Stimulated activated CD4-positive, alpha-beta T cell treated with anti-CD3 and anti-CD28 coated beads, Interleukin-1b, Interleukin-23, amount 100 ng/mL, for 1 hour (primary cell): ENCODE results near the gene OVCA2.

Experiments used
- DNase-seq, 2 donors: peaks; one replicate each; pipeline ENCODE4 v3.0.0-alpha.2; 2020; ENCODE audit warnings: low read depth in 2 of 2

OVCA2 gene

DNA sequence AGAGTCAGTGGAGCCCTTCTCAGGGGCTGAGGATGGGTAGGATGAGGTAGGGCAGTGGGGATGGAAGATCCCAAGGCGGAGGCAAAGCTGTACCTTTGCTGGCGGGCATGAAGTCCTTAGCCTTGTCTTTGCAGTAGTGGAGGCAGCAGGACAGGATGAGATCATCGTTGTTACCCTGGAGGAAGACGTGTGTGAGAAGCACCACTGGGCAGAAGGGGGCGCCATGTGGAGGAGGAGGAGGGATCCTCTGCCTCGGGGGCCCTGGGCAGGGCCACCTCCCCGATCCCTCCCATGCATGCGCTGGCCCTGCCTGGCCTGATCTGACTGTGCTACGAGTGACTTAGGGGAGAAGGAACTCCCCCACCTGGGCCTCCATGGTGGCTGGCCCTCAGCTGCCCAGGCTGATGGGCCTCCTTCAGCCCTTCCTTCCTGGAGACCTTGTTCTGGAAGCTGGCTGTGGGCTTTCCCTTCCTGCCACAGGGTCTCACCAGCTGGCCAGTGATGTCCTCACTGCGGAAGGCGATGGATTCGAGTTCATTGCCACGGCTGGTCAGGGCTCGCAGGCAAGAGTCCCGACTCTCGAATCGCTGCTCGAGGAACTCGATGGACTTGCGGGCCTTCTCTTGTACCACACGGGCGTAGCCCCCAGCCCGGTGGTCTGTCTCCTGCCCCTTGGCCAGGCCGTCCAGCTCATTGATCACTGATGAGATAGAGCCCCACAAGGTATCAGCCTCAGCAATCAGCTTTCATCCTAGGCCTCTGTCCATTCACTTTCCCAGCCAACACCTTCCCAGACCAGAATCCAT is 23.4 kb downstream of the OVCA2 start:
- no peak for DNase-seq

DNA sequence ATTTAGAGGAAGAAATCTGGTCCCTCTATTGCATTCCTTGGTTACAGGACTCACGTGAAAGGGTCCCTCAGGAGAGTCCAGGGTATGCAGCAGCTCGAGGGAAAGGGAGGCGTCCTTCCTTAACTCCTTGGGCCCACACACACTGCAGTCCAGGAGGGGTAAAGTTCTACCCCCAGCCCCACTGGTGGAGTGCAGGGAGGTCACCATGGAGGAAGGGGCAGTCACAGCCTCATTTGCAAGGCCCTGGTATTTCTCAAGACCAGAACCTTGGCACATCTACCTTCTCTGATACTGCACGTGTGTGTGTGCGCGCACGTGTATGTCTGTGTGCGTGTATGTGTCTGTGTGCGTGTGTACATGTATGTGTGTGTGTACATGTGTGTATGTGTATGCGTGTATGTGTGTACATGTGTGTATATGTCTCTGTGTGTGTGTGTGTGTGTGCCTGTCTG is 24.2 kb downstream of the OVCA2 start:
- DNase-seq, result no peak

DNA sequence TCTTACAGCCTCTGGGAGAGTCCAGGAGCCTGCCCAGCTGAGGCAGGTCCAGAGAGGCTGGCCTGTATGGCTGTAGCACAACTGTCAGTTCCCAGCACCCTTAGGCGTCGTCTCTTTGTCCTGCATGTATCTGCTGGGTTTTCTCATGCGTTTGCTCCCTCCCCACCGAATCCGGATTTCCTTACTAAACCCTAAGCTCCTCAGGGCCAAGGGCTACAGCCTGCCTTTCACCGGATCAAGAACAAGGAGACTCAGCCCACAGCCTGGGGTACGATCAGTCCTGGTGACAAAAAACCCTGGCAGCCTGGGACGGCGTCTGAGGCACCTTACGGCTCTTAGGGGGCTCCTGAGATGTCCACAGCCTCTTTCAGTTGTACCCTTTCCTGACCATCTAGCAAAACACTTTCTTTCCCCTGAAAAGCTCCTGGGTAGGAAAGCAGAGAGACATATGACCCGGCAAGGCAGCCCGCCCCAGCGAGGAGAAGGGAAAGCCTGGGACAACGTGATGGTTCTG is 25.3 kb downstream of the OVCA2 start:
- no peak for DNase-seq

DNA sequence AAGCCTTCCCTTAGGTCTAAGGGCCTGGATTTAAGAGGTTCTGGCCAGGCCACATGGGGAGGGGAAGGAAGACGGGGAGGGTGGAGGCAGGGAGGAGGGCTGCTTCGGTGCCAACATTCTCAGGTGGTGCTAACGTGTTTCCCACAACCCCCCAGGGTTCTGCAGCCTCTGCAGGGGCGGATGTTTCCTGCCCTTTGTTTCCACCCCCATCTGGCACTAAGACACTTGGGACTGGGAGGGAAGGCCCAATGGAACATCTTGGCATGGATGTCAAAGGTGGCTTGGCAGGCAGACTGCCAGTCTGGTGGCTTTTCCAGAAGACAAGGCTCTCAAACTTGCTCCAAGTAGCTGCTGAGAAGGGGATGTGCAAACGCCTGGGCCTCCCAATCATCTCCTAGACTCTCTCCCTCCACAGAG is 25.8 kb downstream of the OVCA2 start:
- no peak for DNase-seq

DNA sequence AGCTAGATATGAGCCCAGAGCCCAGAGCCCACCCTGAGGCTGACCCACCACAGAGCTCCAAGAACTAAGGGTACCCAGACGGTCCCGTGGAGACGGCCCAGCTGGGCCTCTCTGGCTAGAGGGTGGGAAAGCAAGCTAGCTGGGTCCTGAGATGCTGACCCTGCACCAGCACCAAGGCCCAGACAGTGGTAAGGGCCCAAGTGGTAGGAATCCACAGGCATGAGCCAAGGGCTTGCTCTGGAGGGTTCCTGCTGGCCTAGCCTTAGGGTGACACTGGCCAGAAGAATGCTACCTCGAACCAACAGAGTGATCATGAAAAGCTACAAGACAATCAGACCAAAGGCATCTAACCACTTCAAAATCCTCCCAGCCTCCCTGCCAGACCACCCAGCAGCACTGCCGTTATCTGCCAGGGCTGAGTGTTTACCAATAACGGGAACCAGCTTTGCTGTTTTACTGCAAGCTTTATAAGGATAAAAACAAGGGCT is 26.3 kb downstream of the OVCA2 start:
- DNase-seq, result no peak

DNA sequence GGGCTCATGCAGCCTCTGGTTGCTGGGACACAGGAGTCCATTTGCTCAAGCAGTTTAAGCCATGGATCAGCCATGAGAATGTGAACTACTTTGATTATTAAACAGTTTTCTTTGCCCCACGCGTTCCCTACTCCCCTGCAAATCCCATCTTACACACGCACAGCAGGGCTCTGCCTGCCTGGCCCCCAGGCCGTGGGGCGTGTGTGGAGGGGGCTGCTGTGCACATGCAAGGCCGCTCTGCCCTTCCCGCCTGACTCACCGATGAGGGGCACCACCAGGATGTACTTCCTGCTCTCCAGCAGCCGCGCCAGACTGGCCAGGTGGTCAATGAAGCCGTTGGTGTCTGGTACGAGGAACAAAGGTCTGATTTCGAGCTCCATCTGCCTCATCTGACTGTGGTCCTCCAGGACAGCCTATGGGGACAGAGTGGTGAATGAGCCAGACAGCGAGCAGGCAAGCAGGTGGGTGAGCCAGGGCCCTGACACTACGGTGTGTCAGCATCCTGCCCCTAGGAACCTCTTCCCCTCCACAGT is 26.8 kb downstream of the OVCA2 start:
- DNase-seq, result no peak

DNA sequence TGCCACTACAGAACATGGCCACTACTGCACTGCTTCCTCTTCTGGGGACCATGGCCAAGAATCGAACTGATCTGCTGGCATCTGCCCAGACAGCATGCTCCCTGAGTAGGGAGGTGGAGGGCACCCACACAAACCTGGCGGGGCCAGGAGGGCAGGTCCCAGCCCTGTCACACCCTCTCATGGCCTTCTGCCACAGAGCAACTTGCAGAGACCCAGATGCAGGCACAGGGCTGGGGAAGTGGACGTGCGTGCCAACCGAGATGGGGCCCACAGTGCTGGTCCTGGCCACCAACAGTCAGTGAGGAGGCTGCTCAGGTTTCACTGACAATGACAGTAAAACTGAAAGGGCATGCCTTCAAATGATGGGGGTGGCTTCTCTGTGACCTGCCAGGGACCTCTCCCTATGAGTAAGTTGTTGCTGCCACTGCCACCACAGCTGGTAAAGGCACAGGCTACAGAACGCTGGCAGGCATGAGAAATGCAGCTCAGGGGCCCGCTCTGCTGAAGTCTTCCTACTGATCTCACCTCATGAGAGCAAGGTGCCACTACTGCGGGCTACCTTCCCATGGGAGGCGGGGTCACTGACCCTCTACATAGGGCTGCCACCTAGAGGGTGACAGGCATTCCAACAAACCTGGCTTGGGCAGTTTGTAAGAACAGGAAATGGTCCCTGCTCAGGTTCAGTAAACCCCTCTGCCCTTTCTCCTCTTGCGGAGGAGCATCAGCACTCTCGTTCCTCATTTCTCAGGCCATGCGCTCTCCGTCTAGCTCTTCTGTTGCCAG is 28.6 kb downstream of the OVCA2 start:
- no peak for DNase-seq

DNA sequence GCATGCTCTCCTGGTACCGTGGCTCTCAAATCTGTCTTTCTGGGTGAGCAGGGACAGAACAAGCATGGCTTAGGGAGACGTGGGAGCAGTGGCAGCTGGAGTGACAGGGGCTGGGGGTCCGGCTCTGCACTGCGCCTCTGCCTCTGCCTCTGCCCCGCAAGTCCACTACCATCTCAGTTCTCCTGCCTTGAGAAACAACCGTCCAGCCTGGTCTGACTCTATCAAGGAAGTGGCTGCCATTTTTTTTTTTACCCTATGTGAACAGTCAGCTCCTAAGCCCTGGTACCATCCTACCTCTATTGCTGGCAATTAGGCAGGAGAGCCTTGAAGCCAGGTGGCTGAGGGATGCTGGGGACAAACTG is 29.2 kb downstream of the OVCA2 start:
- no peak for DNase-seq

DNA sequence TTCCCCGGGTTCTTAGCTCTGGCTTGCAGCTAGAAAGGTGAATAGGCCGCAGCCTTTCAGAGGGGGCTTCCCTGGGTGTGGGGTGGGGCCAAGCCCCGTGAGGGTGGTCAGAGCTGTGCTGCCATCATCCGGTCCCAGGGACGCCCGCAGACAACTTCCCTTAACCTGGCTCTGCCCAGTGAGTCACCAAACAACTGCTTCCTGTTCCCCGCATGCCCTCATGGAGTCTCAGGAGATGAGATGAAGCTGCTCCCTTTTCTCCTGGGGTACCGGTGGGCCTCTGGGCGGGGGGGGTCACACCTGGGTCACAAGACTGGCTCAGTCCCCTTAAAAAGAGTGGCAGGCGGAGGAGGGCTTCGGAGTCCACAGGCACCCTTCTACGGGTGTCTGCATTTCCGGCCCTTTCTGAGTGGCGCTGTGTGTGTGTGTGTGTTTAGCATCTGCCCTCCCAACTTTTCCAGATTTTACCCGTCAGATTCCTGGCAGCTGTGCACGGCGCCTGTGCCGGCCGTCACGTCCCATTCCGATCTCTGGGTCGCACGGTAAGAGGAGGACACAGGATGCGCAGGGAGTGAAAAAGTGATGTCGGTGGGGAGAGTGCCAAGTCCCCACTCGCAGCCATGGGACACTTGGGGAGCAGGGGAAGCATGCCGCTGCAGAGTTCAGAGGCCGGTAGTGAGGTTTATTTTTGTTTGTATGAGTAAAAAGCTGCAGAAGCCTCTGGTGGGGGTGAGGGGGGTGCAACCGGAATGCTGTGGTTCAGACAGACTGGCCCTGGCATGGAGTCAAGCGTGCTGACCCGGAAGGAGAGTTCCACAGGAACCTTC is 29.8 kb downstream of the OVCA2 start:
- DNase-seq, result no peak

DNA sequence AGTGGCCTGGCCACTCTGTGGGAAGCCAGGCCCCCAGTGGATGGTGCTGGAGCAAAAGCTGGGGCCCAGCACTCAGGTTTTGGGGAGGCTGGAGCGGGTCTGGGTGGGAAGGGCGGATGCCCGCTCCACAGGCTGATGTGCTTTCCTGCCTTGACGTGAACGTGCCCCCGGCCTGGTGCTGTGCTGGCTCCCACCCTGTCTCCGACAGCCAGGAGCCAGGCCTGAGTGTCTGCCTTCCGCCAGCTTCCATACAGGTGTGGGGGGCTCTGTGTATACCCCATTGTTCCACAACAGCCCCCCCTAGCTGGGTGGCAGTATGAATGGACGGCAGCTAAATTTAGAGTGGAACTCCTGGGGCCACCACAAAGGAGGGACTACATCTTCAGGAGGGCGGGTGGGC is 33.1 kb downstream of the OVCA2 start:
- no peak for DNase-seq

DNA sequence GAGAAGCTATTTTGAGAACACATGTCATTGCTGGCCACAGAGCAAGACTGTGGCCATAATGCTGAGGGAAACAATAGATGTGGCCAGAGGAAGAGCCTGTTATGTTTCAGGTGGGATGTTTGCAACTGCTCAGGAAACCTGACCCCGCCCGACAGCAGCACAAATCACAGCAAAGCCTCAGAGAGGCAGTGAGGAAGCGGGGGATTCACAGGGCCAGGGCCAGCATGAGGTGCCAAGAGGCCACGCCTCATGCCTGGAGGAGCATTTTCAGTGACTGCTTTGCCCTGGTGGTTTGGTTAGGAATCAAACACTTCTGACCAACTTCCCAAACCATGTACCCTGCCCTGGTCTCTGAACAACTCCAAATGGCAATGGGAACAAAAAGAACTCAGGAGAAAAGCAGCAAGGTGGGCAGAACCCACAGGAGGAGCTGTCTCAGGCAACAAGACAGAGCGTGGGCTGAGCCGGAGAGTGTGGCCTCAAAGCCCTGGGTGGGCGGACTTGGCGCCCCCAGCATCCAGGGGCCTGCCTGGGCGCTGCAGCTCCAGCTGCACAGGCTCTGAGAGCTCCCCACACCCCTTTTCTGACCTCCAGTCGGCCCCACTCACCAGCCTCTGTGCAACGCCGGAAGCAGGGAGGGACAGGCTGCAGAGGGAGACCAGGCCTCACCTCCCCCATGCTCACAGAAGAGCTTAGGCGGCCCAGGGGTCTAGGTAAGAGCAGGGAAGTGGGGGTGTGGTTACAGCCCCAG is 33.7 kb downstream of the OVCA2 start:
- DNase-seq, result no peak

DNA sequence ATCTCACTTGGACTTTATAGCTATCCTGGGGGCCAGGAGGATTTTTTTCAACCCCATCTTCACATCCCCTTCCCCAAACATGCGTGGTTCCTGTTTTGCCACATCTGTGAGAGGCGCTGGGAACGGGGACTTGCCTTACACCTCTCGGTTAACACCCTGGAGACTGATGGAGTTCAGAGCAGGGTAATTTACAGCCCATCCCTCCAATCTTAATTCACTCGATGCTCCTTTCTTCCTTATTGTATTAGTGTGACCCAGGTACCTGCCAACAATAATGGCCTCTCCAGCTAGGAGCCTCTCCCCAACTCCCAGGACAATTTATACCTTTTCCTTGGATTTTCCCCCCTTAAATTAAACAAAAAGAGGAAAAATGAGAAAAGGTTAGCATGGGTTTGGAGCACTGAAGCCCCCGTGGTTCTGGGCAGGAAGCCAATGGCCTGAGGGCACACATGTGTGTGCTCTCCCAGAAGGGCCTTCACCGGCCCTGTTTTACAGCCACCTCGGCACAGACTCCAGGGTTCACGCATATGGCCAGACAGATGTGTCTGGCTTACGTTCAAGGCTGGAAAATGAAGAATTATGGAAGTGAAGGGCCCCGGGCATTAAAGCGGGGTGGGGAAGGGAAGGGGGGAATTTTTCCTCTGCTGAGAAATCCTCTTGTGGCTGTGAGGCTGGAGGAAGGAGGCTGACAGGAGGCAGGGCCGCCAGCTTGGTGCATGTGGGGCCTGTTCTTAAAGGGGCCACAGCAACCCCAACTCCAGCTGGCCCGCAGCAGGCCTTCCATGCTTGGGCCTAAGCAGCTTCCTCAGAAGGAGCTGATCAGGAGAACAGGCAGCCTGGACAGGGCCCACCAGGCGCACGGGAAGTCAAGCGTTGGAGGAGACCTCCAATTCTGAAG is 34.5 kb downstream of the OVCA2 start:
- DNase-seq, result no peak

DNA sequence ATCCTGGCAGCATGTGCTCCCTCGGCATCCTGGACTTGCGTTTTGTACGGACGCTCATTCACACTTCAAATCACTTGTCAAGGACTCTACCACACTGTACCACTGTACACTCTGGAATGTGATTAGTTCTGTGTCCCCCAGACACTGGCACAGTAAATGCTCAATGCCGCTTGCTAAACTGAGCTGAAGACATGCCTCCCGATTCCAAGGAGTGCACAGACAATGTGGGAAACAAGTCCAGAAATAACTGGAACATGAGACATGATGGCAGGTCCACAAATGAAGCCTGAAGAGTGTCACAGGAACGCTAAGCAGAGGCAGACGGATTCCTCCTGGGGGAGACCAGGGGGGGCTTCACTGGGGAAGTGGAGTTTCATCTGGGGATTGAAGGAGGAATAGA is 35.2 kb downstream of the OVCA2 start:
- DNase-seq, result no peak

DNA sequence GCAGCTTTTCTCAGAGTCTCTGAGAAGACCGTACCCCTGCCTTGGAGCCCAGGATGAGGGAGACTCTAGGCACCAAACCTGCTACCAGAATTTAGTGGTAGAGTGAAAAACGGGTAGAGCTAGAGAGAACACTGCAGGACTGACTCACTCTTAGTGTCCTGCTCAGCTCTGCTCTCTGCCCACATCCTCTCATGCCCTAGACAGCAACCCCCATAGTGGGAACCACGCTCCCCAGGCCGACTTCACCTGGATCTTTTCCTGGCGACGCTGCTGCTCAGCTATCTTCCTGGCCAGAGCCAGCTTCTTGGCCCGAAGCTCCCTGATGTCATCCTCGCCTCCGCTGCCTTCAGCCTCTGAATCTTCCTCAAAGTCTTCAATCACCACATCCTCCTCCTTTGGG is 39.7 kb downstream of the OVCA2 start:
- DNase-seq, result no peak

DNA sequence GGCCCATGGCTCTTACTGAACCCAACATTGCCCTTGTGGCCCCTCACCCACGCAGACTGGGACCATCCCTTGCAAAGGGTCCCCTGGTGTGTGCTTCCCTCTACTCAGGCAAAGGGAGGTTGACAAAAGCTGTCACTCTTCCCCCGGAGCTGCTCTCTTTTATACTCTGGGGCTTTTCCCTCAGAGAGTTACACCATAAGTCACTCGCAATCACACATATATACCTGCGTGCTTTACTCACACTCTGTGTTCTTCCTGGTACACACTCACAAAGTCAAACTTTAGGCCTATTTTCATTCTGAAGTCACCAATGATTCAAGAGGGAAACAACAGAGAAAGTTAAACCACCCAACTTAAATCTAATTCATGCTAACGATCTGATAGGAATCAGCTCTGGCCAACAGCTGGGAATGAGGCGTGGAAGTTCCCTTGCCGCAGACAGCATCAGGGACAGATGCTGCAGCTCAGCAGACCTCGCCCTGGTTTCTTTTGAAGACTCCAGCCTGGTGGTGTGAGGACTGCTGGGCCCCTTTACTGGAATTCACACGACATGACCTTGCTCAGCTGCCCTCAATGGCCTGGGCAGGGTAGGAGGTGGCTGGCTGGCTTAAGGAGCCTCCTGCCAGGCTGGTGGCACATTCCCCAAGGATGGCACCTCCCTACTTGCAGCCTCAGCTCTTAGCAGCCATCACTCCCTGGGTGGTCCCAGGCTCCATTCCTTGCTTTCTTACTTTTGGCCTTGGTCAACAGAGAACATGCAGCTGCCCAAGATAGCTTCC is 40.4 kb downstream of the OVCA2 start:
- DNase-seq, result no peak

DNA sequence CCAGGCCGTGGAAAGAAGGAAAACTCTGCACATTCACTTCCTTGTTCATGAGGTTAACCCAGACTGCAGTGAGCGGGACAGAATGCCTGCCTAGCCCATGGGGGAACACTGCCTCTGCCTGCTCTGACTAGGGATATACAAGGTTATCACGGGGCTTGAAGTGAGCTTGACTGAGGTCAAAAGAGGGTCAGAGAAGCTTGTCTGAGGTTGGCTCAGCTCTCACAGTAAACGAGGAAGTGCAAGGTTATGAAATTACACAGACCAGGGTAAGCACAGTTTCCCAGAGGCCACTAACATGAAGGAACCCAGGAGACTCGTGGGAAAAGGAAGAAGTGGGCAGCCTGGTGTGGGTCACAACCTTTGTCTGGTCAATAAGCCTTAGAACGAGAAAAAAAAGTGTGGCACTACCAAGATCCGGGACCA is 41.8 kb downstream of the OVCA2 start:
- DNase-seq, result no peak

DNA sequence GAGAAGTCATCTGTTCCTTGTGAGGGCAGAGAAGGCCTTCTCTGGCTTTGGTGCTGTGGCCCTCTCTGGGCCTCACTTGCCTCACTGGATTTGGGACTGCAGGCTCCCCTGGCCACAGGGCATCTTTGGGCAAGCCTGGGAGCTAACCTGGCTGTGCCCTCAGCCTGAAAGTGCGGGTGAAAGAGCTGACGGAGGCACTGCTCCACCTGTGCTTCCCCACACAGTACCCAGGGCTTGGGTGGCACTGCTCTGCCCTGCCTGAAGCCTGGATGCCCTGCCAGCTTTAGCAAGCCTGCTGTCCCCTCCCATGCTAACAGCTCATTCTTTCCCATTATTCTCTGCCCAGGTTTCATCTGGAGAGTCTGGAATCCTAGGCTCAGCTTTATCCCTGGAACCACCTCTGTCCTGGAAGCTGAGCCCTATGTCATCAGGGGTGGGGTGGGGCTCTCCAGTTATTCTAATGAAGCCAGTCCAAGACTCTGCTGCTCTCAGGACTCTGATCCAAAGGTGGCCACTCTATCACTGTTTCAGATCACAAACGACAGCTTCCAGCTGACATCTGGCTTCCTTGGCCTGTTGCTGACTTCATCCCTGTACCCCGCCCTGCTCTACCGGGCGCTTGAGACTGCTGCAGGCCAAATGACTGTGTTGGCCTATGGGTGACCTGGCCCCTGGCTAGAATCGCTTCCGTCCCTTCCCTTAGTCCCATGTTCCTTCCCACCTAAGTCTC is 42.4 kb downstream of the OVCA2 start:
- no peak for DNase-seq
